Activated T-cell treated with anti-CD3 and anti-CD28 coated beads, Interleukin-2, amount 50 U/mL, for 24 hours (primary cell): ENCODE measurements around the gene GTPBP4.
"Not testable (repeated sequence)": the region's sequence is repeated elsewhere in the genome, so short reads cannot be mapped to it uniquely, and the experiment has no call there.

Experiments
- DNase-seq: peaks from one replicate; pipeline ENCODE4 v3.0.0-alpha.2; 2020
- H3K27ac Mint-ChIP-seq: 2 replicates; pipeline ENCODE4 v1.8.0; 2020; ENCODE audit warnings: mild to moderate bottlenecking, mixed read lengths
- H3K27me3 Mint-ChIP-seq: 2 replicates; pipeline ENCODE4 v1.8.0; 2020; ENCODE audit warnings: mixed read lengths
- H3K36me3 Mint-ChIP-seq: 2 replicates; pipeline ENCODE4 v1.8.0; 2020; ENCODE audit warnings: low read depth, mixed read lengths
- H3K4me1 Mint-ChIP-seq: 2 replicates; pipeline ENCODE4 v1.8.0; 2020; ENCODE audit warnings: low read depth, mixed read lengths
- H3K4me3 Mint-ChIP-seq: 2 replicates; pipeline ENCODE4 v1.8.0; 2020; ENCODE audit warnings: mild to moderate bottlenecking, moderate library complexity, mixed read lengths
- H3K9me3 Mint-ChIP-seq: 2 replicates; pipeline ENCODE4 v1.8.0; 2020; ENCODE audit warnings: mixed read lengths

Gene GTPBP4

GRCh38 chr10:1015688-1016087 lies 27.5 kb downstream of the GTPBP4 start:
- Mint-ChIP-seq H3K9me3 (no peaks in the 10 kb centered on the region), H3K36me3 (peaks cover 92% of the 10 kb centered on the region), H3K27ac (peak overlapping the region; percentile 37)

GRCh38 chr10:1019362-1019761 lies 31.1 kb downstream of the GTPBP4 start:
- Mint-ChIP-seq H3K4me3 (no peak overlapping the region), H3K27ac (peak overlapping the region; percentile 35), H3K36me3 (peaks cover 88% of the 10 kb centered on the region)

More at GRCh38 chr10:1015688-1016087, 27.5 kb downstream of the GTPBP4 start:
- Mint-ChIP-seq H3K27me3 (no peaks in the 10 kb centered on the region), H3K4me3 (no peak overlapping the region), H3K4me1 (no peaks in the 10 kb centered on the region)
- DNase-seq = no peak

DNA sequence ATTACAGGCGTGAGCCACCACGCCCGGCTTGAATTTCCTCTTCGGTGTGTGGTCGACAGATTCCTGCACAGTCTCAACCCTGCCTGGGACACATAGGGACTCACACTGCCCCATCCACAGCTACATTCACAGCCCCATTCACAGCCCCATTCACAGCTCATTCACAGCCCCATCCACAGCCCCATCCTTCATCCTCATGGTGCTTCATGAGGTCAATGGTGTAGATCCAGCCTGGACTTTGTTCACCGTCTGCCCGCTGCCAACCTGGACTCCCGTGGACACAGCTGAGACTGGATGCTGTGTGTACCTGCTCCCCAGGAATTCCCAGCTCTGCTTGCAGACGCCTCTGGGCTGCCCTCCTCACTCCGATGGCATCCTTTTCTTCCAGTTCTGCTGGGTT lies 32.2 kb downstream of the GTPBP4 start:
- H3K4me1 Mint-ChIP-seq = no peaks in the 10 kb centered on the region
- H3K36me3 Mint-ChIP-seq = peaks cover 89% of the 10 kb centered on the region
- H3K27me3 Mint-ChIP-seq = no peaks in the 10 kb centered on the region
- no peak for DNase-seq
- peak overlapping the region; percentile 9 for H3K27ac Mint-ChIP-seq
- H3K9me3 Mint-ChIP-seq = no peaks in the 10 kb centered on the region
- no peak overlapping the region for H3K4me3 Mint-ChIP-seq

More at GRCh38 chr10:1019362-1019761, 31.1 kb downstream of the GTPBP4 start:
- no peak for DNase-seq
- Mint-ChIP-seq H3K9me3 (no peaks in the 10 kb centered on the region), H3K27me3 (no peaks in the 10 kb centered on the region), H3K4me1 (no peaks in the 10 kb centered on the region)

GRCh38 chr10:1020958-1021357 lies 32.7 kb downstream of the GTPBP4 start:
- no peak overlapping the region for H3K27ac Mint-ChIP-seq
- H3K36me3 Mint-ChIP-seq = peaks cover 89% of the 10 kb centered on the region
- no peak for DNase-seq

DNA sequence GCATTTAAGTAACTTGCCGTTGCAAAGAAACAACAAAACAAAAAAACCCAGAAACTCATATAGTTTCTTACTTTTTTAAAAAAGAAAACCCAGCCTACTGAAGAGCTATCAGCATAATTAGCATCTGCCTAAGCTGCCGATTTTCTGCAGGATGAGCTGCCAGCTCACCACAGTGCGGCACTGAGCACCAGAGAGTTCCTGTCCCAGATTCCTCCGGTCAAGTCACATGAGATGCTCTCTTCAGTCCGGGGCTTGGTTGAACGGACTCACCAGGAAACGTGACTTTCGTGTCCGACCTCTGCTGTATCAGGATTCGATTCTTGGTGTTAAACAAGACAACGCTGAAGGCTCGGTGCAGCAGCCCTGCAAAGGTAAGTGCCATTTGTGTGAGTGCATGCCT lies 34.2 kb downstream of the GTPBP4 start:
- Mint-ChIP-seq H3K27ac (no peak overlapping the region), H3K27me3 (no peaks in the 10 kb centered on the region), H3K4me1 (no peaks in the 10 kb centered on the region), H3K4me3 (no peak overlapping the region), H3K36me3 (peaks cover 82% of the 10 kb centered on the region), H3K9me3 (no peaks in the 10 kb centered on the region)
- no peak for DNase-seq

More at GRCh38 chr10:1020958-1021357, 32.7 kb downstream of the GTPBP4 start:
- Mint-ChIP-seq H3K9me3 (no peaks in the 10 kb centered on the region), H3K4me3 (no peak overlapping the region), H3K4me1 (no peaks in the 10 kb centered on the region), H3K27me3 (no peaks in the 10 kb centered on the region)

- H3K9me3 Mint-ChIP-seq = no peaks in the 10 kb centered on the region
These were observed 35.9 kb downstream of the GTPBP4 start for GRCh38 chr10:1024103-1024502.

GRCh38 chr10:1025683-1026082 lies 37.4 kb downstream of the GTPBP4 start, which contains the start of gene IDI2:
IDI2 (minus strand) TSS chr10:1025859; CDS start chr10:1024723, 1,136 bp downstream.
- no peaks in the 10 kb centered on the region for H3K27me3 Mint-ChIP-seq
- H3K27ac Mint-ChIP-seq = no peak within 1 kb of the TSS
- DNase-seq = no peak
- no peaks in the 10 kb centered on the region for H3K4me1 Mint-ChIP-seq
- H3K4me3 Mint-ChIP-seq = no peak within 1 kb of the TSS
- no peaks in the 10 kb centered on the region for H3K9me3 Mint-ChIP-seq
- H3K36me3 Mint-ChIP-seq = peaks cover 54% of the 10 kb centered on the region

More at GRCh38 chr10:1024103-1024502, 35.9 kb downstream of the GTPBP4 start:
- no peak for DNase-seq
- no peak overlapping the region for H3K4me3 Mint-ChIP-seq
- H3K4me1 Mint-ChIP-seq = no peaks in the 10 kb centered on the region
- H3K27me3 Mint-ChIP-seq = no peaks in the 10 kb centered on the region
- H3K36me3 Mint-ChIP-seq = peaks cover 70% of the 10 kb centered on the region
- no peak overlapping the region for H3K27ac Mint-ChIP-seq

- Mint-ChIP-seq H3K4me3 (no peak overlapping the region), H3K36me3 (peaks cover 45% of the 10 kb centered on the region), H3K27ac (no peak overlapping the region), H3K4me1 (no peaks in the 10 kb centered on the region), H3K27me3 (no peaks in the 10 kb centered on the region), H3K9me3 (no peaks in the 10 kb centered on the region)
- DNase-seq = no peak
These were observed 38.3 kb downstream of the GTPBP4 start for GRCh38 chr10:1026578-1026977.

GRCh38 chr10:1029838-1030237 lies 41.6 kb downstream of the GTPBP4 start:
- peaks cover 35% of the 10 kb centered on the region for H3K36me3 Mint-ChIP-seq
- no peak overlapping the region for H3K4me3 Mint-ChIP-seq
- DNase-seq = no peak
- no peaks in the 10 kb centered on the region for H3K9me3 Mint-ChIP-seq
- H3K27me3 Mint-ChIP-seq = no peaks in the 10 kb centered on the region
- H3K4me1 Mint-ChIP-seq = no peaks in the 10 kb centered on the region
- H3K27ac Mint-ChIP-seq = no peak overlapping the region

- Mint-ChIP-seq H3K36me3 (peaks cover 43% of the 10 kb centered on the region), H3K9me3 (no peaks in the 10 kb centered on the region), H3K27ac (no peak overlapping the region), H3K27me3 (no peaks in the 10 kb centered on the region), H3K4me3 (no peak overlapping the region), H3K4me1 (peaks cover 17% of the 10 kb centered on the region)
- no peak for DNase-seq
These were observed 45.4 kb downstream of the GTPBP4 start for GRCh38 chr10:1033601-1034000.

- H3K9me3 Mint-ChIP-seq = no peaks in the 10 kb centered on the region
These were observed 46.5 kb downstream of the GTPBP4 start for GRCh38 chr10:1034758-1035157.

GRCh38 chr10:1035201-1035600 lies 47.0 kb downstream of the GTPBP4 start:
- Mint-ChIP-seq H3K4me1 (peaks cover 17% of the 10 kb centered on the region), H3K4me3 (no peak overlapping the region), H3K36me3 (peaks cover 50% of the 10 kb centered on the region), H3K27me3 (no peaks in the 10 kb centered on the region), H3K9me3 (no peaks in the 10 kb centered on the region), H3K27ac (no peak overlapping the region)
- no peak for DNase-seq

More at GRCh38 chr10:1034758-1035157, 46.5 kb downstream of the GTPBP4 start:
- Mint-ChIP-seq H3K4me3 (no peak overlapping the region), H3K36me3 (peaks cover 47% of the 10 kb centered on the region), H3K4me1 (peaks cover 17% of the 10 kb centered on the region), H3K27ac (no peak overlapping the region), H3K27me3 (no peaks in the 10 kb centered on the region)
- DNase-seq = no peak

- peak overlapping the region; percentile 88 for H3K27ac Mint-ChIP-seq
- no peak for DNase-seq
- H3K4me3 Mint-ChIP-seq = no peak overlapping the region
These were observed 48.1 kb downstream of the GTPBP4 start for GRCh38 chr10:1036341-1036791.

DNA sequence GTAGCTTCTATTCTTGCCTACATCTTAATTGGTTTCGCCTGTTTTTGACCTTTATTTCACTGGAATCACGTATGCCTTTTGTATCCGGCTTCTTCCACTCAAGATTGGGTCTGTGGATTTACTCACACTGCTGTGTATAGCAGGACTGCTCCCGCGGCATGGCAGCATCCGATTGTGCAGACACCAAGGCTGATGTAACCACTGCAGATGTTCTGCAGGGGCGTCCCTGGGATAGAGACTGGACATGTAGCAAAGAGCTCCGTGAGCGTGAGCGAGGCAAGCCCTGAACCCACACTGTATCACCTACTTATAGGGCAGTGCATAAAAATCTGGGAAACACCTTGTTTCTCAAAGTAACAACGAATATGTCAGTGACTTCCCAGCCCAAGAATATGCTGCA lies 48.9 kb downstream of the GTPBP4 start:
- Mint-ChIP-seq H3K4me3 (no peak overlapping the region), H3K27ac (peak overlapping the region; percentile 88), H3K27me3 (no peaks in the 10 kb centered on the region), H3K36me3 (peaks cover 67% of the 10 kb centered on the region), H3K9me3 (no peaks in the 10 kb centered on the region), H3K4me1 (peaks cover 17% of the 10 kb centered on the region)
- no peak for DNase-seq

More at GRCh38 chr10:1036341-1036791, 48.1 kb downstream of the GTPBP4 start:
- Mint-ChIP-seq H3K9me3 (no peaks in the 10 kb centered on the region), H3K27me3 (no peaks in the 10 kb centered on the region), H3K4me1 (peaks cover 17% of the 10 kb centered on the region), H3K36me3 (peaks cover 62% of the 10 kb centered on the region)

DNA sequence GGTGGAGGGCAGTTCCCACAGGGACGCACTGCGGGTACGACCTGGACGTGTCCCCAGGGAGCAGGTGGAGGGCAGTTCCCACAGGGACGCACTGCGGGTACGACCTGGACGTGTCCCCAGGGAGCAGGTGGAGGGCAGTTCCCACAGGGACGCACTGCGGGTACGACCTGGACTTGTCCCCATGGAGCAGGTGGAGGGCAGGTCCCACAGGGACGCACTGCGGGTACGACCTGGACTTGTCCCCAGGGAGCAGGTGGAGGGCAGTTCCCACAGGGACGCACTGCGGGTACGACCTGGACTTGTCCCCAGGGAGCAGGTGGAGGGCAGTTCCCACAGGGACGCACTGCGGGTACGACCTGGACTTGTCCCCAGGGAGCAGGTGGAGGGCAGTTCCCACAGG lies 50.5 kb downstream of the GTPBP4 start:
- Mint-ChIP-seq H3K36me3 (peaks cover 80% of the 10 kb centered on the region), H3K4me1 (peaks cover 26% of the 10 kb centered on the region)
- not testable (repeated sequence) for DNase-seq, H3K27me3 Mint-ChIP-seq, H3K4me3 Mint-ChIP-seq, H3K27ac Mint-ChIP-seq, H3K9me3 Mint-ChIP-seq

DNA sequence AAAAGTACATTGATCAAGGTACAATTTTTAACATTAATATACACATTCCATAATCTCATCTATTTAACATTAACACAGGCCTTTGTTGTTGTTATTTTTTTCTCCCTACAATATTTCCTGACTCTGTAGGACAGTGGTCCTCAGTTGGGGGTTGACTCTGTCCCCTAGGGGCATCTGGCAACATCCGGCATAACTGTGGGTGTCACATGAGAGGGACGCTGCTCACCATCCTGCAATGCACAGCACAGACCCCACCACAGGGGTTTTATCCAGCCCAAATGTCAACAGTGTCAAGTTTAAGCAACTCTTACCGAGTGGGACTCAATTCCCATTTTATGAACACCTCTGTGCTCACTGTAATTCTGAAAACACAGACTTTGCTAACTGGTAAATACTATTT lies 51.9 kb downstream of the GTPBP4 start:
- Mint-ChIP-seq H3K27me3 (no peaks in the 10 kb centered on the region), H3K9me3 (no peaks in the 10 kb centered on the region), H3K4me3 (no peak overlapping the region), H3K36me3 (peaks cover 83% of the 10 kb centered on the region), H3K27ac (peak overlapping the region; percentile 12), H3K4me1 (peaks cover 39% of the 10 kb centered on the region)
- no peak for DNase-seq
